ENCODE data around the gene MEI1.

DNA sequence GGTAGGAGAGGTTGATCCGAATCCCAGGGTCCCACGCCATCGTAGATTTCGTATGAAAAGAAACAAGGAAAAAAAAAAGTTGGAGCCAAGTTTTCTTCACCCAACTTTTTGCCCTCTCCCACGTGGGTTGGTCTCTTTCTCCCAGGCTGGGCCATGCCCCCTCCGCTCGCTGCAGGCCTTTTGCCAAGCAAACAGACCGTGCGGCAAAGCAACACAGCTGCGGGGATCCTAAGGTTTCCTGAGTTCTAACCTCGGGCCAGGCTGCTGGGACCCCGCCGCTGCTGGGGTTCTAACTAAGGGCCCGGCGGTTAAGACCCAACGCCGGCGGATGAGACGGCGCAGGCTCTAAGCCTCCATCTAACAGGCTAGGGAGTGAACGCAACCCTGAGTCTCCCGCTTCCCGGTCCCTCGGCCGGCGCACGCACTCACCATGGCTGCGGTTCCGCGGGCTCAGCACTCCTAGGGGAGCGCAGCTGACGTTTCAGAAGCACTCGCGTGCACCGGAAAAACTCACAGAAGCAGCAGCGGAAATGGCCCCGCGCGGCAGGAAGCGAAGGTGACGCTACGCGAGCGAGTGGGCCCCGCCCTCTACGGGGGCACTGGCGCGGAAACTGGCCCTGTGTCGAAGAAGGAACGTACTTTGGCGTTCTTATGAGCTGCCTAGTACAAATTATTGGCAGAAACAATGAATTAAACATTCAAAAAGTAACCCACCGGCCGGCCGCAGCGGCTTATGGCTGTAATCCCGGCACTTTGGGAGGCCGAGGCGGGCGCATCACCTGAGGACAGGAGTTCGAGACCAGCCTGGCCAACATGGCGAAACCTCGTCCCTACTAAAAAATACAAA lies 10.7 kb upstream of the MEI1 start, which contains the start of gene SNU13:
- TF ChIP-seq, protein P1, sequence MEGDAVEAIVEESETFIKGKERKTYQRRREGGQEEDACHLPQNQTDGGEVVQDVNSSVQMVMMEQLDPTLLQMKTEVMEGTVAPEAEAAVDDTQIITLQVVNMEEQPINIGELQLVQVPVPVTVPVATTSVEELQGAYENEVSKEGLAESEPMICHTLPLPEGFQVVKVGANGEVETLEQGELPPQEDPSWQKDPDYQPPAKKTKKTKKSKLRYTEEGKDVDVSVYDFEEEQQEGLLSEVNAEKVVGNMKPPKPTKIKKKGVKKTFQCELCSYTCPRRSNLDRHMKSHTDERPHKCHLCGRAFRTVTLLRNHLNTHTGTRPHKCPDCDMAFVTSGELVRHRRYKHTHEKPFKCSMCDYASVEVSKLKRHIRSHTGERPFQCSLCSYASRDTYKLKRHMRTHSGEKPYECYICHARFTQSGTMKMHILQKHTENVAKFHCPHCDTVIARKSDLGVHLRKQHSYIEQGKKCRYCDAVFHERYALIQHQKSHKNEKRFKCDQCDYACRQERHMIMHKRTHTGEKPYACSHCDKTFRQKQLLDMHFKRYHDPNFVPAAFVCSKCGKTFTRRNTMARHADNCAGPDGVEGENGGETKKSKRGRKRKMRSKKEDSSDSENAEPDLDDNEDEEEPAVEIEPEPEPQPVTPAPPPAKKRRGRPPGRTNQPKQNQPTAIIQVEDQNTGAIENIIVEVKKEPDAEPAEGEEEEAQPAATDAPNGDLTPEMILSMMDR (IDR thresholded peaks at IDR 0.05; ENCODE audit: low read depth, low read length): no peak
- TF ChIP-seq EZH2phosphoT487 (IDR thresholded peaks at IDR 0.05; ENCODE audit: low read depth): no peak

All from OCI-LY3 (cell line).